Measurements from ENCODE around the gene ITGA11.

Gene ITGA11

DNA sequence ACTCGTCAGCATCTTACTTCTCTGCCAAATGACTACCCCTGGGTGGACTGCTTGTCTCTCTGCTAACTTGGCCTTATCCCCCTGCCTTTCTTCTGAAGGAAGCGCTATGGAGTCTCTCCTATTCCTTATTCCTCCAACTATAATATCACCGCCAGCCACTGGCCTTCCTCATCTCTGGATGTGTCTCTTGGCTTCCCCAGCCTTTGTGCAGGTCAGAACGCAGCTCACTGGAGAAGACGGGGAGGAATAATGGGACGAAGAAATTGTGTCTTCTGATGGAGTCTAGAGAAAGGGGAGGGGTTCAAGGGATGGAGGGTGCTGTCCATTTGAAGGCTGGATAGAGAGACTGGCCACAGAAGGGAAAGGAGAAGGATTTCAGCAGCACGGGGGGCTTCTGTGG is 16.9 kb downstream of the ITGA11 start:
- TF ChIP-seq GATA2 (IDR thresholded peaks at IDR 0.05; ENCODE audit: low read depth, low read length) = no peak
- TF ChIP-seq GATA3 (IDR thresholded peaks at IDR 0.05; ENCODE audit: low read depth, low read length) = no peak

DNA sequence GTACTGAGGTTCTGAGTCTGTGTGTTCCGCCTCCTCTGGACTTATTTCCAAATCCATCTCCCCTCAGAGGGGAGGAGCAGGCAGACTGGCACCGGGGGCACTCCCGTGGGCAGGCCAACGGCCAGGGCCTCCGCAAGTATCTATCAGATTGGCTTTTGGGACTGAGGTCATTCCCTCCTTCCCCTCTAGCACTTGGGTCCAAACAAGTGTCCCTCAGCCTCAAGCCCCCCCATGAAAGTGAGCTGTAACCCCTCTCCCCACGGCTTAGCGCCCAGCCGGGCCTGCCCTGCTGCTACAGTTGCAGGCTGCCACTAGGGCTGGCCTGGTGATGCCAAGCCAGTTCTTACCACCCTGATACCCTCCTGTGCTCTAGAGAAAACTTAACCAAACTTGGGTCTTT is 17.4 kb downstream of the ITGA11 start:
- TF ChIP-seq GATA3 (IDR thresholded peaks at IDR 0.05; ENCODE audit: low read depth, low read length) (no peak), GATA2 (IDR thresholded peaks at IDR 0.05; ENCODE audit: low read depth, low read length) (no peak)

- TF ChIP-seq GATA2 (IDR thresholded peaks at IDR 0.05; ENCODE audit: low read depth, low read length) (no peak), GATA3 (IDR thresholded peaks at IDR 0.05; ENCODE audit: low read depth, low read length) (no peak)
These were observed 17.8 kb downstream of the ITGA11 start for GRCh38 chr15:68414206-68414555.

DNA sequence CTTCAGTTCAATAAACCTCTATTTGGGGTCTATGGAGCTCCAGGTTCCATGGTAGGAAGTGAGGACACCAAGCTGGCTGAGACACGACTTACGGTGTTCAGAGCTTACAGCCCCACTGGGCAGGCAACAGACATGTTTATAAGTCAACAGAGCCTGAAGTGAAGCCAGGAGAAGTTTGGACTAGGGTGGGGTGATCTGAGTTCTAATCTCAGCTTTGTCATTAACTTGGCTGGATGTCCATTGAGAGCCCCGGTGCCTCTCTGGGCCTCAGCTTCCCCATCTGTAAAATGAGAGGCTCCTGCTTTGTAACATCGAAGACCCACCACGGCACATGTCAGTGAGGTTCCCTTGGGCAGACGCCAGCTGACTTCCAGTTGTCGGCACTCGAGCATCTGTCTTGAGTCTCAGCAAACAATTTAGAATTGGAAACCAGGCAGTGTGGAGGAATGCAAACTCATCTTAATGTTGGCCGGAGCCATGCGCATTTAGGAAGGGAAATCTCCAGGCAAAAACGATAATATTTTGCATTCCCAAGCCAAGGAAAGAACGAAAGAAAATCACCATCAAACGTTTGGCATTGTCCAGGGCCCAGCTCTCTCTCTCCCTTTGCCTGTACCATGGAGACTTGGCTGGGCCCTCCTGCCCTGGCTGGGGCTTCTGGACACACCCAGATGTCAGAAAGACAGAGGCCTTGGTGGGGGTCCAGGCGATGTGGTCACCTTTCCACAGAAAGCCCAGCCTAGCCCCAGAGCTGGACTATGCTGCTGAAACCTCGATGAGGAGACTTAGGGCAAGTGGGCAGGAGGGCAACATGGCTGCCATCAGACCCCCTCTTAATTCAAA is 18.4 kb downstream of the ITGA11 start:
- TF ChIP-seq GATA3 (IDR thresholded peaks at IDR 0.05; ENCODE audit: low read depth, low read length) (no peak), GATA2 (IDR thresholded peaks at IDR 0.05; ENCODE audit: low read depth, low read length) (no peak)

GRCh38 chr15:68412218-68412617 is 19.7 kb downstream of the ITGA11 start:
- no peak for TF ChIP-seq GATA3 (IDR thresholded peaks at IDR 0.05; ENCODE audit: low read depth, low read length)
- TF ChIP-seq GATA2 (IDR thresholded peaks at IDR 0.05; ENCODE audit: low read depth, low read length) = no peak

GRCh38 chr15:68411735-68412134 is 20.2 kb downstream of the ITGA11 start:
- TF ChIP-seq GATA2 (IDR thresholded peaks at IDR 0.05; ENCODE audit: low read depth, low read length) = no peak
- TF ChIP-seq GATA3 (IDR thresholded peaks at IDR 0.05; ENCODE audit: low read depth, low read length) = no peak

- TF ChIP-seq GATA2 (IDR thresholded peaks at IDR 0.05; ENCODE audit: low read depth, low read length) (no peak), GATA3 (IDR thresholded peaks at IDR 0.05; ENCODE audit: low read depth, low read length) (no peak)
These were observed 20.7 kb downstream of the ITGA11 start for GRCh38 chr15:68411343-68411675.

GRCh38 chr15:68410466-68411342 is 21.3 kb downstream of the ITGA11 start:
- TF ChIP-seq GATA3 (IDR thresholded peaks at IDR 0.05; ENCODE audit: low read depth, low read length) (no peak), GATA2 (IDR thresholded peaks at IDR 0.05; ENCODE audit: low read depth, low read length) (no peak)

DNA sequence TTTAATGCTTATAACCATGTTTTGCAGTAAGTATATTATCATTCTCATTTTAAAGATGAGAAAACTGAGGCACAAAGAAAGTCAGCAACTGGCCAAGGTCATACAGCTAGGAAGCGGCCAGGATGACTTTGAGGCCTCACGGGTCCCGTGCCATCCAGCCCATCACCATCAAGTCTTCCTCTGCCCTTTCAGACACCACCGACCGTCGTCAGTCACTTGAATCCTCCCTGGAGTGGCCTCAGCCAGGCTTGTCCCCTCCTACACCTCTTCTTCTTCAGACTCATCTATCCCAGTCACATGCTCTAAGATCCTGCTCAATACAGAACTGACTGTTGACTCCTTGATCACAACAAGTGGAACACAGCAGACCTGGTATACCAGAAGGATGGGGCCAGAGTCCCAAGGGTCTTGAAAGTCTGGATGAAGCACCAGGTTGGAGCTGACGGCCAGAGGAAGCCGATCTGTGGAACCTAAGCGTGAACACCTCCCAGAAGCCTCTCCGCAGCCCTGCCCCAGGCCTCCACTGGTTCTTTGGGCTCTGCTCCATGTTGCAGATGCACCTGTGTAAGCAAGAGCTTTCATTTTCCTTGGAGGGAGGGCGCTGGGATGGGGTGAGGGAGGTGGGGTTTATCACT is 22.1 kb downstream of the ITGA11 start:
- TF ChIP-seq GATA3 (IDR thresholded peaks at IDR 0.05; ENCODE audit: low read depth, low read length) = no peak
- no peak for TF ChIP-seq GATA2 (IDR thresholded peaks at IDR 0.05; ENCODE audit: low read depth, low read length)

GRCh38 chr15:68408971-68409370 is 23.0 kb downstream of the ITGA11 start:
- TF ChIP-seq GATA2 (IDR thresholded peaks at IDR 0.05; ENCODE audit: low read depth, low read length) = no peak
- no peak for TF ChIP-seq GATA3 (IDR thresholded peaks at IDR 0.05; ENCODE audit: low read depth, low read length)

- TF ChIP-seq GATA3 (IDR thresholded peaks at IDR 0.05; ENCODE audit: low read depth, low read length) (no peak), GATA2 (IDR thresholded peaks at IDR 0.05; ENCODE audit: low read depth, low read length) (no peak)
These were observed 23.8 kb downstream of the ITGA11 start for GRCh38 chr15:68407886-68408881.

GRCh38 chr15:68407141-68407885 is 24.6 kb downstream of the ITGA11 start:
- no peak for TF ChIP-seq GATA2 (IDR thresholded peaks at IDR 0.05; ENCODE audit: low read depth, low read length)
- no peak for TF ChIP-seq GATA3 (IDR thresholded peaks at IDR 0.05; ENCODE audit: low read depth, low read length)

All from SH-SY5Y (cell line).